Ovary (tissue), 9 donors: Measurements from ENCODE around the gene DENND1A. TPM values are rescaled to one million over a fixed set of nuclear protein-coding genes. Genes with fewer than 3 reads are reported as not detected.

Experiments
- DNase-seq, 5 donors: peaks; one replicate each; pipeline ENCODE4 v3.0.0-alpha.2; 2019 to 2020
- H3K27ac ChIP-seq, 2 donors: fragments of 200-600 bp; one replicate each; pipeline versions ENCODE4 v1.5.1 to v1.8.0; 2019 to 2022
- H3K27me3 ChIP-seq: fragments of 200-600 bp; one replicate; pipeline ENCODE4 v1.8.0; 2022
- H3K36me3 ChIP-seq: fragments of 200-600 bp; sonication (generic); one replicate; pipeline ENCODE4 v1.5.1; 2019
- H3K4me1 ChIP-seq: one replicate; pipeline ENCODE4 v1.8.1; 2013; ENCODE audit warnings: mild to moderate bottlenecking, moderate library complexity; ENCODE audit not compliant: insufficient read depth
- H3K4me3 ChIP-seq: fragments of 200-600 bp; sonication (generic); one replicate; pipeline ENCODE4 v1.5.1; 2017
- H3K9me3 ChIP-seq, 2 donors: fragments of 200-600 bp in 1 of 2; sonication (generic) in 1 of 2; one replicate each; pipeline versions ENCODE4 v1.5.1 to v1.8.1; 2013 to 2019; ENCODE audit warnings: mild to moderate bottlenecking in 1 of 2, moderate library complexity in 1 of 2
- EP300 ChIP-seq: sonication (generic); formaldehyde crosslinking; IDR thresholded peaks from one replicate; pipeline ENCODE4 v1.6.1; 2017; ENCODE audit warnings: antibody characterized with exemption
- POLR2A ChIP-seq: fragments of 450-650 bp; IDR thresholded peaks from one replicate; pipeline ENCODE4 v1.6.1; 2017; ENCODE audit warnings: antibody characterized with exemption, mild to moderate bottlenecking, moderate library complexity
- WGBS, 3 donors: extraction: QIAGEN DNeasy Blood & Tissue Kit in 1 of 3; methylation state at CpG; one replicate each; pipeline versions ENCODE4 v1.1.5 to v1.1.7; 2013 to 2017; 5-methylcytosine and 5-hydroxymethylcytosine counted together
- intact Hi-C, 4 donors: fragments of 100-400 bp; cut with DNase I; formaldehyde crosslinking; loops; one replicate each; pipeline versions ENCODE4 v1.11.0 to v1.15.1; 2022 to 2023
- polyA plus RNA-seq, 2 donors: library from polyadenylated mRNA; stranded (reverse); fragments of 200-250 nt in 1 of 2; fragments of 350-450 nt in 1 of 2; fragmentation: Illumina TruSeq in 1 of 2; extraction: RNeasy Lipid Tissue Mini Kit (QIAGEN cat#74804) in 1 of 2; gene quantifications; one replicate each; pipeline ENCODE4 v1.2.3, GENCODE V29; 2013 to 2014
- total RNA-seq, 7 donors: library from RNA; depleted of rRNA in 2 of 7; stranded (reverse); fragments of >200 nt in 2 of 7; fragmentation: NEBNext Ultra II Directional in 3 of 7; extraction: Animal tissue kit (Norgen Biotek cat#: 25700) in 3 of 7; gene quantifications; one replicate each; pipeline versions ENCODE4 v1.1.0 to v1.2.4, GENCODE V29; 2016 to 2023
- TF ChIP-seq, protein P1 (sequence below), 3 donors: fragments of 450-650 bp in 2 of 3; fragments of 200-600 bp in 1 of 3; IDR thresholded peaks; one replicate each; pipeline versions ENCODE4 v1.5.1 to v1.8.0; 2016 to 2022; ENCODE audit warnings: antibody characterized with exemption in 3 of 3, mild to moderate bottlenecking in 1 of 3
- donor health status: DM: no; HTN: no; CAD: no; lungs with moderate emphysema.
- donor health status: DM: no; HTN: no; CAD: no.
- donor health status: Bipolar disorder and iron deficiency.
- donor health status: DM: yes; HTN: yes; CAD: no.
- donor health status: DM: no; HTN: no; CAD: no.
- donor health status: DM: yes; HTN: yes; CAD: no.

Gene DENND1A
- total and polyA plus RNA-seq, 9 donors: 10.4 to 24.5 (median 17.1) TPM

DNA sequence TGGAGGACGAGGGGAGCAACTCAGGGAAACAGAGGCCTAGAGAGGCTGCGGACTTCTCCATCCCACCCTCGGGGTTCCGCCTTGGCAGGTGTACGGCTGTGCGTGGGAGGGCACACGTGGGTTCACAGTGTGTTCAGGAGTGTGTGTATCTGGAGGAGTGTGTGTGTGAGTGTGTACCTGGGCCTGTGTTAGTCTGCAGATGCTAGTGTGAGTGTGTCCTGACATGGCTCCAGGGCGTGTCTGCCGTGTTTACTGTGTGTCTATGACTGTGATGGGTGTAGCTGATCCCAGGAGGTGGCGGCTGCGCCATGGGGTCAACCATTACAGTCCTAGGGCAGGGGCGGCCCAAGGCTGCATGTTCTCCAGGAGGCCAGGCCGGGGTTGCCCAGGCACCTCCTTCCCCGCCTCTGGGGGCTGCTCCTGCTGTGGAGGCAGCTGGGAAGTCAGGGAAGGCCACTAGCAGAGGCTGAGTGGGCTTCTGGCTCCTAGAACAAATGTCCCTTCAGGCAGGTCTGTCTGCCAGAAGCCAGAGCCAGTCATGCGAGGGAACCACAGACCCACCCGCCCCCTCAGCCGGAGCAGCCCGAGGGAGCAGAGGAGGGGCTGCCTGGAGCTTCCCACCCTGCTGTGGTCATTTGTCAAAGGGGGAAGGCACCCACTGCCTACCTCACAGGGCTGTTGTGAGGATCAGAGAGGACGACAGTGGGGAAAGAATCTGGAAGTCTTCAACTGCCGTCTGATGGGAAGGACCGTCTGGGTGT lies 552.5 kb downstream of the DENND1A start:
- whole genome bisulfite sequencing, 3 donors: 52 to 70% (median 64%) methylated on average over 21 of the region's 21 CpGs
- Histone ChIP-seq H3K27ac (no peak overlapping the region), H3K4me1 (peaks cover 7% of the 10 kb centered on the region), H3K36me3 (no peaks in the 10 kb centered on the region), H3K4me3 (no peak overlapping the region), H3K9me3 (no peaks in the 10 kb centered on the region), H3K27me3 (no peaks in the 10 kb centered on the region)
- intact Hi-C loops: no loop called here
- TF ChIP-seq, protein P1, sequence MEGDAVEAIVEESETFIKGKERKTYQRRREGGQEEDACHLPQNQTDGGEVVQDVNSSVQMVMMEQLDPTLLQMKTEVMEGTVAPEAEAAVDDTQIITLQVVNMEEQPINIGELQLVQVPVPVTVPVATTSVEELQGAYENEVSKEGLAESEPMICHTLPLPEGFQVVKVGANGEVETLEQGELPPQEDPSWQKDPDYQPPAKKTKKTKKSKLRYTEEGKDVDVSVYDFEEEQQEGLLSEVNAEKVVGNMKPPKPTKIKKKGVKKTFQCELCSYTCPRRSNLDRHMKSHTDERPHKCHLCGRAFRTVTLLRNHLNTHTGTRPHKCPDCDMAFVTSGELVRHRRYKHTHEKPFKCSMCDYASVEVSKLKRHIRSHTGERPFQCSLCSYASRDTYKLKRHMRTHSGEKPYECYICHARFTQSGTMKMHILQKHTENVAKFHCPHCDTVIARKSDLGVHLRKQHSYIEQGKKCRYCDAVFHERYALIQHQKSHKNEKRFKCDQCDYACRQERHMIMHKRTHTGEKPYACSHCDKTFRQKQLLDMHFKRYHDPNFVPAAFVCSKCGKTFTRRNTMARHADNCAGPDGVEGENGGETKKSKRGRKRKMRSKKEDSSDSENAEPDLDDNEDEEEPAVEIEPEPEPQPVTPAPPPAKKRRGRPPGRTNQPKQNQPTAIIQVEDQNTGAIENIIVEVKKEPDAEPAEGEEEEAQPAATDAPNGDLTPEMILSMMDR (IDR thresholded peaks at IDR 0.05): no peak
- TF ChIP-seq POLR2A: no peak
- TF ChIP-seq EP300: no peak
- DNase-seq: peak in 1 of 5 donors; percentile 35

DNA sequence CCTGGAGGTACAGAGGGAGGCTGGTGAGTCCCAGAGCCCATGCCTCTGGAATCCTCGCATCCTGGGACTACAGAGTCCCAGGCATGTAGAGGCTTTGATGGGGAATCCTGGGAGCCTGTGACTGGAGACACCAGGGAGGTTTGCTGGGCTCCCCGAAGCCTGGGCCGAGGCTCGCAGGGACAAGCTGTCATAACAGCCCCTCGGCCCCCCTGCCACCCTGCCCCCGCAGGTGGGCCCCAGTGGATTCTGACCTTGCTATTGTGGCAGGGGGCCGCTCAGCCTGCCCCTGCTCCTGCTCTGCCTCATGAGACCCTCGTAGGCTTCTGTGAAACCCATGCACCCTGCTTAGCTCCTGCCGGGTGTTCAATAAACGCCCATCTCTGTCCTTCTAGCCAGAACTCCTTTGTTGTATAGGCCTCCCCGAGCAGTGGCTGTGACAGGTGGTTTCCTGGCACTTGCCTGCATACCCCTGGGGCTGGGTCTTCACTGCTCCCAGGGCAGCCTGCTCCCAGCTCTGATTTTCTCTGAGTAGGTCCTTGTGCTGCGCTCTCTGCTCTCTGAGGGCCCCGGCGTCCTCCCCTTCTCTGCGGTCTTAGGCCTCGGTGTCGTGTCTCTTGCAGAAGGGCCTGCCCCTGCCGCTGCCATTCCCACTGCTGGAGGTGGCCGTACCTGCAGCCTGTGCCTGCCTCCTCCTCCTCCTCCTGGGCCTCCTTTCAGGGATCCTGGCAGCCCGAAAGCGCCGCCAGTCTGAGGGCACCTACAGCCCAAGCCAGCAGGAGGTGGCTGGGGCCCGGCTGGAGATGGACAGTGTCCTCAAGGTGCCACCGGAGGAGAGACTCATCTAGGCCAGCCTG lies 553.5 kb downstream of the DENND1A start:
- Histone ChIP-seq H3K9me3 (no peaks in the 10 kb centered on the region), H3K36me3 (no peaks in the 10 kb centered on the region), H3K4me1 (peaks cover 7% of the 10 kb centered on the region), H3K4me3 (no peak overlapping the region), H3K27me3 (no peaks in the 10 kb centered on the region), H3K27ac (no peak overlapping the region)
- intact Hi-C loops: no loop called here
- TF ChIP-seq EP300 (no peak), POLR2A (no peak)
- TF ChIP-seq, protein P1 (IDR thresholded peaks at IDR 0.05): no peak
- WGBS, 3 donors: 60 to 69% (median 68%) methylated on average over 24 of the region's 24 CpGs
- no peak for DNase-seq

DNA sequence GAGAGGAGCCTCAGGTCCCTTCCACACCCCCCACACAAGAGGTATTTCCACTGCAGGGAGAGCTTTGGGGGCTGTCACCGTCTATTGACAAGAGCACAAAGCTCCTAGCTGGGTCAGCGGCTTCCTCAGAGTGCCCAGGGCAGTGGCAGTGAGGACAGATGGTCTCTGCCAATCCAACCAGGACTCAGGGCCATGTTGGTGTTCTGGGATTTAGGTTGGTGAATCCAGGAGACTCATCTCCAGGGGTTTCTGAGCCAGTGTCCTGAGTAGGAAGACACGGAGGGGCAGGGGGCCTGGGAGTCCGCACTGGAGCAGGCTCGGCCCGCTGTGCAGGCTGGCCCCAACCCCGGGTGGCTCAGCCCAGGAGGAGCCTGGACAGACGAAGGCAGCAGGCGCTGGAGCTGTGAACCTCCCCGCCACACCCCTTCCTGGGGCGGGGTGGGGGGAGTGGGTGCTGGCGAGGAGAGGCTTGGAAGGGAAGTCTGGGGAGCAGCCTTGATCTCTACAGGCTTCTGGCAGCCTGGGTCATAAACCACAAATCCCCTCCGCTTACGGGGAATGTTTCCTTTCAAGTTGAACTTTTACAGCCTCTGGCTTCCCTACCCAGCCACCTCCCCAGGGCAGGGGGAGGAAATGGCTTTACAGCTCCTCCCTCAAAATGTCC lies 554.3 kb downstream of the DENND1A start:
- TF ChIP-seq EP300: no peak
- TF ChIP-seq POLR2A: no peak
- TF ChIP-seq, protein P1 (IDR thresholded peaks at IDR 0.05): no peak
- H3K27ac ChIP-seq: no peak overlapping the region
- peak; percentile 40 to 66 (median 63) for DNase-seq
- no peaks in the 10 kb centered on the region for H3K27me3 ChIP-seq
- no peak overlapping the region for H3K4me3 ChIP-seq
- no peaks in the 10 kb centered on the region for H3K9me3 ChIP-seq
- no peaks in the 10 kb centered on the region for H3K36me3 ChIP-seq
- intact Hi-C loops: no loop called here
- peaks cover 7% of the 10 kb centered on the region for H3K4me1 ChIP-seq
- 9 to 11% (median 10%) methylated on average over 13 to 14 of the region's 14 CpGs for WGBS, 3 donors

DNA sequence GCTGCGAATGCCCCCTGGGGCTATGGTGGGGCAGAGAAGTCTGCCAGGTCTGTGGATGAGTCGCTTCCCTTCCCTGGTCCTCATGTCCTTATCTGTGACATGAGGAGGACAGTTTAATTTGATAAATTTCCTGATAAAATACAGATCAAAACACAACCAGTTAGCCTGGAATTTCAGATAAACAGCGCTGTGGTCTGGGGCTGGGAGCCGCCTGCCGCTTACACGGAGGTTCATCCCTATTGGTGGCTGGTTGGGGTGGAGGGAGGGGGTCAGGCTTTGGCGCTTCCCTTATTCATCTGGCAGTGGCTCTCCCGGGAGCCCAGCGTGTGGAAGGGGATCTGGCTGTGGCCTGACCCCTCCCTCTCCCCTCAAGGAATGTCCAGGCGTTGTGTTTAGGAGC lies 556.0 kb downstream of the DENND1A start:
- no peak overlapping the region for H3K27ac ChIP-seq
- intact Hi-C loops: no loop called here
- H3K27me3 ChIP-seq: no peaks in the 10 kb centered on the region
- no peaks in the 10 kb centered on the region for H3K9me3 ChIP-seq
- TF ChIP-seq EP300 (no peak), POLR2A (no peak)
- TF ChIP-seq, protein P1 (IDR thresholded peaks at IDR 0.05): no peak
- no peaks in the 10 kb centered on the region for H3K36me3 ChIP-seq
- 4 to 9% (median 4%) methylated on average over 10 of the region's 10 CpGs for WGBS, 3 donors
- peaks cover 7% of the 10 kb centered on the region for H3K4me1 ChIP-seq
- no peak for DNase-seq
- H3K4me3 ChIP-seq: no peak overlapping the region
